ENCODE results near the gene AMBRA1.

DNA sequence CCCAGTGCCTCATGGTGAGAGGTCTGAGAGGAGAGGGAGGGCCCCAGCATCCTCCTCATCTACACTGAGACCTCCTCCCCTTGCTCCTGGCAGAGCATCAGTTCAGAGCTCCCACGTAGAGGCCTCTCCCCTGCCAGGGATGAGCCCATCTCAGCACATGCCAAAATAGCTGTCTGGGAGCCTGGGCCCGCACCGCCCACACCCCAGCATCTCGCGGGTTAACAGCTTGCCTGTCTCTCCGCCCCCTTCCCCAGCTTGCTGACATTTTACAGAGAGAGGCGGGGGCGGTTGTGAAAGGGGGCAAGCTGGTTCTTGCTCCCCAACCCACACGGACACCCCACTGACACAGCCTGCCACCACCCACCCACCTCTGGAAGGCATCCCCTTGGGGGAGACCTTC is 240.1 kb downstream of the AMBRA1 start:
- TF ChIP-seq, protein P1, sequence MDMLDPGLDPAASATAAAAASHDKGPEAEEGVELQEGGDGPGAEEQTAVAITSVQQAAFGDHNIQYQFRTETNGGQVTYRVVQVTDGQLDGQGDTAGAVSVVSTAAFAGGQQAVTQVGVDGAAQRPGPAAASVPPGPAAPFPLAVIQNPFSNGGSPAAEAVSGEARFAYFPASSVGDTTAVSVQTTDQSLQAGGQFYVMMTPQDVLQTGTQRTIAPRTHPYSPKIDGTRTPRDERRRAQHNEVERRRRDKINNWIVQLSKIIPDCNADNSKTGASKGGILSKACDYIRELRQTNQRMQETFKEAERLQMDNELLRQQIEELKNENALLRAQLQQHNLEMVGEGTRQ (IDR thresholded peaks at IDR 0.05; ENCODE audit: borderline replicate concordance, low read depth, low read length) = no peak
- TF ChIP-seq, protein P2, sequence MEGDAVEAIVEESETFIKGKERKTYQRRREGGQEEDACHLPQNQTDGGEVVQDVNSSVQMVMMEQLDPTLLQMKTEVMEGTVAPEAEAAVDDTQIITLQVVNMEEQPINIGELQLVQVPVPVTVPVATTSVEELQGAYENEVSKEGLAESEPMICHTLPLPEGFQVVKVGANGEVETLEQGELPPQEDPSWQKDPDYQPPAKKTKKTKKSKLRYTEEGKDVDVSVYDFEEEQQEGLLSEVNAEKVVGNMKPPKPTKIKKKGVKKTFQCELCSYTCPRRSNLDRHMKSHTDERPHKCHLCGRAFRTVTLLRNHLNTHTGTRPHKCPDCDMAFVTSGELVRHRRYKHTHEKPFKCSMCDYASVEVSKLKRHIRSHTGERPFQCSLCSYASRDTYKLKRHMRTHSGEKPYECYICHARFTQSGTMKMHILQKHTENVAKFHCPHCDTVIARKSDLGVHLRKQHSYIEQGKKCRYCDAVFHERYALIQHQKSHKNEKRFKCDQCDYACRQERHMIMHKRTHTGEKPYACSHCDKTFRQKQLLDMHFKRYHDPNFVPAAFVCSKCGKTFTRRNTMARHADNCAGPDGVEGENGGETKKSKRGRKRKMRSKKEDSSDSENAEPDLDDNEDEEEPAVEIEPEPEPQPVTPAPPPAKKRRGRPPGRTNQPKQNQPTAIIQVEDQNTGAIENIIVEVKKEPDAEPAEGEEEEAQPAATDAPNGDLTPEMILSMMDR (IDR thresholded peaks at IDR 0.05) = no peak
- TF ChIP-seq ELF1 (IDR thresholded peaks at IDR 0.05) (no peak), NRF1 (IDR thresholded peaks at IDR 0.05; ENCODE audit: low read depth, low read length) (no peak)
